ENCODE measurements around the gene JARID2.

JARID2 gene

DNA sequence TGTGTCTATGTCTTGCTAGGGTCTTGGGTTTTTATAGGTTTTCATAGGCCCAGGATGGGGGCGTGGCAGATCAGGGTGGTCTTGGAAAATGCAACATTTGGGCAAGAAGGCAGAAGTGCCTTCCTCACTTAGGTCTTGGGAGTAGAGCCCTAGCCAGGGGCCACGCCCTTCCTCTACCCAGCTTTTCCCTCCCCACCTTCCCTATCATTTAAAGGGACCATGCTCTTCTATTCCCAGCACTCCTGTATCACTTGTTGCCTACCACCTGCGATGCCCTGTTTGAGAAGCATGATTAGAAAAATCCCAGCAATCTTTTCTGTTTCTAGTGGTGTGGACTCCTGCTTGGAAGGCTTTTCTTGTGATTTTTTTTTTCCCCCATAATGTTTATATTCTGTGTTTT is 190.6 kb downstream of the JARID2 start:
- WGBS, 2 donors (ENCODE audit: extremely low coverage in 2 of 2, insufficient read length in 2 of 2, insufficient replicate concordance in 1 of 2) = no CpG with 5 or more reads among the region's 3 CpGs
- no peak overlapping the region for H2AFZ ChIP-seq (ENCODE audit: low read length)
- no peak overlapping the region for H2BK12ac ChIP-seq (ENCODE audit: low read length)
- no peak overlapping the region for H2BK5ac ChIP-seq (ENCODE audit: low read length)
- H4K8ac ChIP-seq (ENCODE audit: low read depth, low read length) = no peak overlapping the region
- H3K23ac ChIP-seq (ENCODE audit: low read depth, low read length, poor library complexity) = no peak overlapping the region
- no peak overlapping the region for H3K9ac ChIP-seq (ENCODE audit: low read depth, low read length, poor library complexity)
- no peak overlapping the region for H2BK120ac ChIP-seq (ENCODE audit: low read depth, low read length)
- H3K27me3 ChIP-seq (ENCODE audit: control insufficient read depth in 3 of 3, insufficient read depth in 3 of 3, low read depth in 1 of 3, low read length in 3 of 3) = no peaks in the 10 kb centered on the region
- no peak overlapping the region for H3K4ac ChIP-seq (ENCODE audit: low read length)
- no peak overlapping the region for H2AK5ac ChIP-seq (ENCODE audit: low read depth, low read length)
- H3K9me3 ChIP-seq (replicated peaks in 1 of 2; ENCODE audit: control insufficient read depth in 2 of 2, insufficient read depth in 1 of 2, low read depth in 1 of 2, low read length in 2 of 2) = peaks cover 0 to 5% of the 10 kb centered on the region in 2 donors
- no peak overlapping the region for H3K4me2 ChIP-seq (ENCODE audit: insufficient read depth, low read length, poor library complexity, severe bottlenecking)
- no peaks in the 10 kb centered on the region for H3K79me1 ChIP-seq (ENCODE audit: low read depth, low read length)
- no peak overlapping the region for H3K27ac ChIP-seq (replicated peaks; ENCODE audit: low read length)
- DNase-seq (ENCODE audit: low spot score) = no peak
- H3K4me1 ChIP-seq (ENCODE audit: control insufficient read depth in 2 of 2, insufficient read depth in 1 of 2, low read depth in 1 of 2, low read length in 2 of 2) = peaks cover 36 to 49% of the 10 kb centered on the region in 2 donors
- no peak overlapping the region for H4K91ac ChIP-seq (ENCODE audit: low read depth, low read length, poor library complexity)
- H3K4me3 ChIP-seq (ENCODE audit: low read length in 2 of 2) = no peak overlapping the region
- no peak overlapping the region for H2BK15ac ChIP-seq (ENCODE audit: low read length)
- H3K36me3 ChIP-seq (replicated peaks in 1 of 2; ENCODE audit: control insufficient read depth in 2 of 2, insufficient read depth in 2 of 2, low read length in 2 of 2) = no peaks in the 10 kb centered on the region
- H3K14ac ChIP-seq (ENCODE audit: low read length) = no peak overlapping the region
- no peak overlapping the region for H3K18ac ChIP-seq (ENCODE audit: low read length)

- Histone ChIP-seq H3K36me3 (replicated peaks in 1 of 2; ENCODE audit: control insufficient read depth in 2 of 2, insufficient read depth in 2 of 2, low read length in 2 of 2) (no peaks in the 10 kb centered on the region), H3K4ac (ENCODE audit: low read length) (no peak overlapping the region), H2AK5ac (ENCODE audit: low read depth, low read length) (no peak overlapping the region), H4K91ac (ENCODE audit: low read depth, low read length, poor library complexity) (no peak overlapping the region), H3K9me3 (replicated peaks in 1 of 2; ENCODE audit: control insufficient read depth in 2 of 2, insufficient read depth in 1 of 2, low read depth in 1 of 2, low read length in 2 of 2) (peaks cover 0 to 5% of the 10 kb centered on the region in 2 donors), H3K18ac (ENCODE audit: low read length) (no peak overlapping the region), H2BK12ac (ENCODE audit: low read length) (no peak overlapping the region), H3K4me1 (ENCODE audit: control insufficient read depth in 2 of 2, insufficient read depth in 1 of 2, low read depth in 1 of 2, low read length in 2 of 2) (peaks cover 32 to 46% of the 10 kb centered on the region in 2 donors), H3K14ac (ENCODE audit: low read length) (no peak overlapping the region), H3K79me1 (ENCODE audit: low read depth, low read length) (no peaks in the 10 kb centered on the region), H2BK5ac (ENCODE audit: low read length) (no peak overlapping the region), H3K23ac (ENCODE audit: low read depth, low read length, poor library complexity) (no peak overlapping the region), H2BK15ac (ENCODE audit: low read length) (no peak overlapping the region), H2BK120ac (ENCODE audit: low read depth, low read length) (no peak overlapping the region), H2AFZ (ENCODE audit: low read length) (no peak overlapping the region), H3K4me2 (ENCODE audit: insufficient read depth, low read length, poor library complexity, severe bottlenecking) (no peak overlapping the region), H3K27me3 (ENCODE audit: control insufficient read depth in 3 of 3, insufficient read depth in 3 of 3, low read depth in 1 of 3, low read length in 3 of 3) (no peaks in the 10 kb centered on the region), H4K8ac (ENCODE audit: low read depth, low read length) (no peak overlapping the region), H3K4me3 (ENCODE audit: low read length in 2 of 2) (no peak overlapping the region), H3K9ac (ENCODE audit: low read depth, low read length, poor library complexity) (no peak overlapping the region), H3K27ac (replicated peaks; ENCODE audit: low read length) (no peak overlapping the region)
- DNase-seq (ENCODE audit: low spot score) = no peak
- no CpG with 5 or more reads among the region's 3 CpGs for WGBS, 2 donors (ENCODE audit: extremely low coverage in 2 of 2, insufficient read length in 2 of 2, insufficient replicate concordance in 1 of 2)
Observed at GRCh38 chr6:15437090-15437635, 191.3 kb downstream of the JARID2 start.

DNA sequence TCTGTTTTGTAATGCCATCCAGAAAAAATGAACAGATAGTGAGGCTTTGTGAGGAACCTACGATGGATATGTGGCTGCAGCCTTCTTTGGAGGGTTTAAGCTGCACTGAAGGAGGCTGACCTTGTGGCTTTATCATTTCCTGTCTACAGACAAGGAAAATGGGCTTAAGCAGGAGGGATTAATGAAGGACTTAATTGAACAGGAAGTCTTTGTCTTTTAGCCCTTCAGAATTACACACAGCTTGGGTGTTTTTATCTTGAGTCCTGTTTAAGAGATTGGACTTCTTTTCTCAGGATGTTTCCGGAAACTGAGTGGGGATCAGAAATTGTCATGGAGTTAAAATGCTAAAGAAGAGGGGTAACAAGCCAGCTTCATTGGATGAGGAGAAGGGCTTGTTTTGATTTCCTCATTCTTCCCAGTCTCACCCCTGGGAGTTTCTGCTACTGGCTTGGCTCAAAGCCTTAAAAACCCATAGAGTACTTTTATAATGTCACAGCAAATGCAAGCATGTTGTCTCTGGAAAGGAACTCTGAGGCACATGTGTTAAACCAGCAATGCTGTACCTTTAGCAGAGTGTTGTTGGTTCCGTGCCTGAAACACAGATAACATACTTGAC is 193.6 kb downstream of the JARID2 start:
- peak; percentile 18 for DNase-seq (ENCODE audit: low spot score)
- Histone ChIP-seq H2BK120ac (ENCODE audit: low read depth, low read length) (no peak overlapping the region), H3K79me1 (ENCODE audit: low read depth, low read length) (peaks cover 5% of the 10 kb centered on the region), H3K9me3 (replicated peaks in 1 of 2; ENCODE audit: control insufficient read depth in 2 of 2, insufficient read depth in 1 of 2, low read depth in 1 of 2, low read length in 2 of 2) (peaks cover 0 to 5% of the 10 kb centered on the region in 2 donors), H4K91ac (ENCODE audit: low read depth, low read length, poor library complexity) (no peak overlapping the region), H3K4me1 (ENCODE audit: control insufficient read depth in 2 of 2, insufficient read depth in 1 of 2, low read depth in 1 of 2, low read length in 2 of 2) (peaks cover 29 to 35% of the 10 kb centered on the region in 2 donors), H3K23ac (ENCODE audit: low read depth, low read length, poor library complexity) (no peak overlapping the region), H3K9ac (ENCODE audit: low read depth, low read length, poor library complexity) (no peak overlapping the region), H3K4me3 (ENCODE audit: low read length in 2 of 2) (no peak overlapping the region), H2BK15ac (ENCODE audit: low read length) (no peak overlapping the region), H3K14ac (ENCODE audit: low read length) (no peak overlapping the region), H2AFZ (ENCODE audit: low read length) (no peak overlapping the region), H3K4ac (ENCODE audit: low read length) (no peak overlapping the region), H3K36me3 (replicated peaks in 1 of 2; ENCODE audit: control insufficient read depth in 2 of 2, insufficient read depth in 2 of 2, low read length in 2 of 2) (no peaks in the 10 kb centered on the region), H3K4me2 (ENCODE audit: insufficient read depth, low read length, poor library complexity, severe bottlenecking) (no peak overlapping the region), H3K27ac (replicated peaks; ENCODE audit: low read length) (peak overlapping the region; percentile 25), H2BK12ac (ENCODE audit: low read length) (no peak overlapping the region), H4K8ac (ENCODE audit: low read depth, low read length) (no peak overlapping the region), H3K27me3 (ENCODE audit: control insufficient read depth in 3 of 3, insufficient read depth in 3 of 3, low read depth in 1 of 3, low read length in 3 of 3) (no peaks in the 10 kb centered on the region), H2BK5ac (ENCODE audit: low read length) (no peak overlapping the region), H2AK5ac (ENCODE audit: low read depth, low read length) (no peak overlapping the region), H3K18ac (ENCODE audit: low read length) (no peak overlapping the region)
- no CpG with 5 or more reads among the region's 3 CpGs for WGBS, 2 donors (ENCODE audit: extremely low coverage in 2 of 2, insufficient read length in 2 of 2, insufficient replicate concordance in 1 of 2)

DNA sequence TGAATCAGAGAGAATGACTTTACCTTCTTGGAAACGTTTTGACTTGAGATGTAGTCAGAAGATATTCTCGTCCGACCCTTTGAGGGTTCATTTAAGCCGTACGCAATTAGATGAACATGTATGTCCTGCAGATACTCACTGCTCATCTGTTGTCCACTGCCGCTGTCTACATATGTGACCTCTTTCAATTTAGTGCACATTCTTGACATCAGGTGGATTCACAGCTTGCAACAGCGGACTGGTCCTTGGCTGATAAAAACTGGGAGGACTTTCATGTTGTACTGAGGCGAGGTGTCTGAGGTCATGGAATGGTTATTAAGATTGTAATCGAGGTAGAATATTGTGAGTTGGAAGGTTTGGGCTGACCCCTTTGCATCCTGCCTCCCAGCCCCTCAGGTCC is 194.2 kb downstream of the JARID2 start:
- H3K4me1 ChIP-seq (ENCODE audit: control insufficient read depth in 2 of 2, insufficient read depth in 1 of 2, low read depth in 1 of 2, low read length in 2 of 2) = peaks cover 27 to 37% of the 10 kb centered on the region in 2 donors
- H3K27ac ChIP-seq (replicated peaks; ENCODE audit: low read length) = peak overlapping the region; percentile 11

More for the DNA sequence above, 194.2 kb downstream of the JARID2 start:
- no peak for DNase-seq (ENCODE audit: low spot score)
- Histone ChIP-seq H3K9ac (ENCODE audit: low read depth, low read length, poor library complexity) (no peak overlapping the region), H4K91ac (ENCODE audit: low read depth, low read length, poor library complexity) (no peak overlapping the region), H2BK15ac (ENCODE audit: low read length) (no peak overlapping the region), H3K4me3 (ENCODE audit: low read length in 2 of 2) (no peak overlapping the region), H3K4ac (ENCODE audit: low read length) (no peak overlapping the region), H2BK120ac (ENCODE audit: low read depth, low read length) (no peak overlapping the region), H2AK5ac (ENCODE audit: low read depth, low read length) (no peak overlapping the region), H3K79me1 (ENCODE audit: low read depth, low read length) (peaks cover 5% of the 10 kb centered on the region), H3K18ac (ENCODE audit: low read length) (peak overlapping the region; percentile 63), H3K36me3 (replicated peaks in 1 of 2; ENCODE audit: control insufficient read depth in 2 of 2, insufficient read depth in 2 of 2, low read length in 2 of 2) (no peaks in the 10 kb centered on the region), H4K8ac (ENCODE audit: low read depth, low read length) (no peak overlapping the region), H3K9me3 (replicated peaks in 1 of 2; ENCODE audit: control insufficient read depth in 2 of 2, insufficient read depth in 1 of 2, low read depth in 1 of 2, low read length in 2 of 2) (peaks cover 0 to 4% of the 10 kb centered on the region in 2 donors), H2BK12ac (ENCODE audit: low read length) (no peak overlapping the region), H3K14ac (ENCODE audit: low read length) (no peak overlapping the region), H3K23ac (ENCODE audit: low read depth, low read length, poor library complexity) (no peak overlapping the region), H2BK5ac (ENCODE audit: low read length) (no peak overlapping the region), H3K27me3 (ENCODE audit: control insufficient read depth in 3 of 3, insufficient read depth in 3 of 3, low read depth in 1 of 3, low read length in 3 of 3) (no peaks in the 10 kb centered on the region), H3K4me2 (ENCODE audit: insufficient read depth, low read length, poor library complexity, severe bottlenecking) (no peak overlapping the region), H2AFZ (ENCODE audit: low read length) (no peak overlapping the region)
- 100% methylated on average over 2 of the region's 9 CpGs; no CpG with 5 or more reads in 1 of the 2 donors for WGBS, 2 donors (ENCODE audit: extremely low coverage in 2 of 2, insufficient read length in 2 of 2, insufficient replicate concordance in 1 of 2)

All from neuronal stem cell (in vitro differentiated cells).